ENCODE results near the gene N4BP2L2.
"Not testable (repeated sequence)": the region's sequence is repeated elsewhere in the genome, so short reads cannot be mapped to it uniquely, and the experiment has no call there.

The N4BP2L2 gene

GRCh38 chr13:32538621-32539246 lies at the start of gene N4BP2L2:
TSS of gene N4BP2L2 (minus strand) at chr13:32538795. CDS start at chr13:32537027, 1,768 bp downstream.
- peak; percentile 80 to 86 for DNase-seq (ENCODE audit: low read depth in 2 of 2)

DNA sequence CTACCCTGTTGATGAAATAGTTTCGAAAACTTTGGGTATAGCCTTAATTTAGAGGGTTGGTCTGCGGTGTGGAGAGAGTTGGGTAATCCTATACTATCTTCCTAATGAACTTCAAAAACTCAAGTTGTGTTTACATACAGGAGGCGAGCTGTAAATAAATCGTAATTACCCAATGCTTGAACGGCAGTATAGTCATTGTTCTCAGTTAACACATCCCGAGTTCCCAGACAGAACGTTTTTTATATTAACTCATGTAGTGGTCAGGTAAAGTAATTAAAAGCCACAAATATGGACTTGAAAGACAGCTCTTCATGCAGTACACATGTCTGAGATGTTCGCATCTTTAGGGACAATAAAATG lies 49.2 kb upstream of the N4BP2L2 start:
- DNase-seq (ENCODE audit: low read depth in 2 of 2): no peak

GRCh38 chr13:32587011-32587810 lies 48.6 kb upstream of the N4BP2L2 start:
- peak; percentile 50 for DNase-seq (ENCODE audit: low read depth in 2 of 2)

GRCh38 chr13:32586080-32586900 lies 47.7 kb upstream of the N4BP2L2 start, which contains the start of gene PDS5B:
TSS of gene PDS5B (plus strand) at chr13:32586452. CDS start at chr13:32648773, 62,321 bp downstream.
- peak; percentile 89 to 90 for DNase-seq (ENCODE audit: low read depth in 2 of 2)

DNA sequence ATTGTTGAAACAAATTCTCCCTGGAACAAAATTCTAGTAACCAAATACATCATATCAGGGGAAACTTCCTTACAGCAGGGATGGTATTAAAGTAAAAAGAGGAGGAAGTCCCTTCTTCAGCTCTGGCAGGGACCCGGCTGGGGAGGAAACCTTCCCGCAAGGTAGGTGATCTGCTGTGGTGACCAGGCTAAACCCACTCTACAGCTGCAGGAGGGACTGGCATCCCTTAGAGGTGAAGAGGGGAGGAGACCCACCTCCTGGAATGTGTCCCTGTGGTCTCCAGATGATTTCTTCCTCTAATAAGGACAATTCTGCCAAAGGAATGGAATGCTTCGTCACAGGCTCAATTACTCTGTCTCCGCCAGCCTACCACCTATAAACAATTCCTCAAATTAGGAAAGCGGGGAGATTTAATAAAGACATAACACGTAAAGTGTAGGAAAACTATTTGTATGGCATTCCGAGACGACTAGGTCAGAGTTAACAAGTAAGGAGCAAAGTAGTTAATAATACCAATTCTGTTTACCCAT lies 47.0 kb upstream of the N4BP2L2 start:
- DNase-seq (ENCODE audit: low read depth in 2 of 2): no peak

- no peak for DNase-seq (ENCODE audit: low read depth in 2 of 2)
These were observed 44.4 kb upstream of the N4BP2L2 start for GRCh38 chr13:32582991-32583390.

DNA sequence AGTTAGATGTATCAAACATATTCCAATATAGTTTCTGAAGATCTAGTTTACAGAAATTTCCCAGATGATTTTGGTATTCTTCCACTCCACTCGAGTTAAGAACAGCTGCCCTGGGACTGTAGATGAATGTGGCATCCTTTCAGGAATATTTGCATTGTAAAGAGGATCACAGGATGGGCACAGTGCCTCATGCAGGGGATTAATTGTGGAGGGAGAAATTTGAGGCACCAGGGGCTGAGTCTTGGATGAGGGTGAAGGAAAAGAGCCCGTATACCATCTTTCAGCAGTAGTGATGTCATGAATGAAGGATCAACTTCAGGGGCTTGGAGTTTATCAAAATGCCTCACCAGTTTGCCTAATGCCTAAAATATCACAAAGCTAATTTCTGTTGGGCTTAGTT lies 43.7 kb upstream of the N4BP2L2 start:
- no peak for DNase-seq (ENCODE audit: low read depth in 2 of 2)

GRCh38 chr13:32581177-32581786 lies 42.7 kb upstream of the N4BP2L2 start:
- no peak for DNase-seq (ENCODE audit: low read depth in 2 of 2)

DNA sequence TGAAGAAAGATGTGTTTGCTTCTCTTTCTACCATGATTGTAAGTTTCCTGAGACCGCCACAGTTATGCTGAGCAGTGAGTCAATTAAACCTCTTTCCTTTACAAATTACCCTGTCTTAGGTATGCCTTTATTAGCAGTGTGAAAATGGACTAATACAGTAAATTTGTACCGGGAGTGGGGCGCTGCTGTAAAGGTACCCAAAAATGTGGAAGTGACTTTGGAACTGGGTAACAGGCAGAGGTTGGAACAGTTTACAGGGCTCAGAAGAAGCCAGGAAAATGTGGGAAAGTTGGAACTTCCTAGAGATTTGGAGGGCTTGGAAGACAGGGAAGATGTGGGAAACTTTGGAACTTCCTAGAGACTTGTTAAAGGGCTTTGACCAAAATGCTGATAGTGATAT lies 38.4 kb upstream of the N4BP2L2 start:
- no peak for DNase-seq (ENCODE audit: low read depth in 2 of 2)

- not testable (repeated sequence) for DNase-seq (ENCODE audit: low read depth in 2 of 2)
These were observed 37.1 kb upstream of the N4BP2L2 start for GRCh38 chr13:32575687-32576086.

- DNase-seq (ENCODE audit: low read depth in 2 of 2): not testable (repeated sequence)
These were observed 22.2 kb upstream of the N4BP2L2 start for GRCh38 chr13:32560842-32561241.

DNA sequence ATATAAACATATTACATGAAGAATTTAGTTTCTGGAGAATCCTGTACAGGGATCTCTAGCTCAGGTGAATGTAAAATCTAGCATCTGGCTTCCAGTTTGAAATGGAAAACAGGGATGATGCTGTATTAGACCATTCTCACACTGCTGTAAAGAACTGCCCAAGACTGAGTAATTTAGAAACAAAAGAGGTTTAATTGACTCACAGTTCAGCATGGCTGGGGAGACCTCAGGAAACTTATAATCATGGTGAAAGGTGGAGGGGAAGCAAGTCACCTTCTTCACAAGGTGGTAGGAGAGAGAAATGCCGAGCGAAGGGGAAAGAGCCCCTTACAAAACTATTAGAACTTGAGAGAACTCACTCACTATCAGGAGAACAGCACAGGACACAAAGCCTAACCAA lies 17.0 kb upstream of the N4BP2L2 start:
- DNase-seq (ENCODE audit: low read depth in 2 of 2): no peak

DNA sequence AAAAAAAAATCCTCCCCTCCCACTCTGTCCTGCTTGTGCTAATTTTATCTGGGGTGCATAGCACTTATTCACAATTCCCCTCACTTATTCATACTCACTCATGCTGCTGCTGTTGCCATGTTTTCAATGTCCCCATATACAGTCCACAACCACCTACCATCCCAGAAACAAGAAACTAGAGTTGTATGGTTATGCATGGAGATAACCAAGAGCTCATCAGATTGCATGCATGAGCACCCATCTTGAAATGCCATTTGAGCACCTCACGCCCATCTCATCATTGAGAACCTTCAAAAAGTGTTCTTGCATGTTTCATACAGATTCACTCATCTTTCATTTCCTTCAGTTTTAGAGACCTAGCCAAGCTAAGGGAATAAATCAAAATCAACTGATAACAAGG lies 15.1 kb upstream of the N4BP2L2 start:
- DNase-seq (ENCODE audit: low read depth in 2 of 2): no peak

DNA sequence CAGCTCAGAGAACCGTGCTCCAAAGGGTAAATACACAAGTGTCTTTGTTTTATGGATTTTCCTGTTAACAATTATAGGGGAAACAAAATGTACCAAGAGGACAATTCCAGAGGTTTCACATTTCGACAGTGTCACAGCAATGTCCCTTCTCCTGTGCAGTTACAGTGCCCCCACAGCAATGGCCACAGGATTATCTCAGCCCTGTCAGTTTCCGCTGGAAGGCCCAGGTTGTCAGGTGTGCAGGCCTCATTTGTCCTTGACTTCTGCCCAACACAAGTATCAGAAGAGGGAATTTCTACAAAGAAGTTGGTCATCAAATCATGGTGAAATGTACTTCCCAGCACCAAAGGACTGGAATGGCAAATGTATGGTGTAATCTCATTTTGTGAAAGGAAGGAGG lies 11.2 kb upstream of the N4BP2L2 start:
- DNase-seq (ENCODE audit: low read depth in 2 of 2): no peak

- no peak for DNase-seq (ENCODE audit: low read depth in 2 of 2)
These were observed 10.2 kb upstream of the N4BP2L2 start for GRCh38 chr13:32548837-32549236.

DNA sequence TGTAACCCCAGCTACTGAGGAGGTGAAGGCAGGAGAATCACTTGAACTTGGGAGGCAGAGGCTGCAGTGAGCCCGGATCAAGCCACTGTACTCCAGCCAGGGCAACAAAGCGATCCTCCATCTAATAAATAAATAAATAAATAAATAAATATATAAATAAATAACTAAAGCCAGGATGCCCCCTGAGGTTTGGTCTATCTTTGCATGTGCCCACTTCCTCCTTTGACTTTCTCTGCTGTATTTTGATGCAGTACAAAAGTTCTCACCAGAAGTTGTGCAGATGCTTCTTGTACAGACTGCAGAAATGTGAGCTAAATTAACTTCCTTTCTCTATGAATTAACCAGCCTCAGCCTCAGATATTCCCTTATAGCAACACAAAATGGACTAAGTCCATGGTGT lies 6.5 kb upstream of the N4BP2L2 start:
- no peak for DNase-seq (ENCODE audit: low read depth in 2 of 2)

DNA sequence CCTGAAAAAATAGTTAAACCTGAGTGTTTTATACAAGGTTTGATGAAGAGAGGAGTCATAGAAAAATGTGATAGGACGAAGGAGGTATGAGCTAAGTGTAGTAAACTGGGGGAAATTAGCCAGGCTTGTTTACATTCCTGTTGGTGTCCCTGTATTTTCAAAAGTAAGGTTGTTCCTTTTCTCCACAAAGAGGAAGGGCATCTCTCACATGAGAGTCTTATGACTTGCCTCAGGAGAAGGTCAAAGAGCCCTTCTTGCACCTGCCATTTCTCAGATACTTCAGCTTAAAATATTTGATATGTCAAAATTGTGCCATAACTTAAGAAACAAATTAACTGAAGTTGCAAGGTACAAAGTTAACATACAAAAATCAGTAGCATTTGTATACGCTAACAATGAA lies 3.6 kb upstream of the N4BP2L2 start:
- DNase-seq (ENCODE audit: low read depth in 2 of 2): no peak

GRCh38 chr13:32538143-32538620 lies 413 bp downstream of the N4BP2L2 start:
- DNase-seq (ENCODE audit: low read depth in 2 of 2): peak in 1 of 2 donors; percentile 39

DNA sequence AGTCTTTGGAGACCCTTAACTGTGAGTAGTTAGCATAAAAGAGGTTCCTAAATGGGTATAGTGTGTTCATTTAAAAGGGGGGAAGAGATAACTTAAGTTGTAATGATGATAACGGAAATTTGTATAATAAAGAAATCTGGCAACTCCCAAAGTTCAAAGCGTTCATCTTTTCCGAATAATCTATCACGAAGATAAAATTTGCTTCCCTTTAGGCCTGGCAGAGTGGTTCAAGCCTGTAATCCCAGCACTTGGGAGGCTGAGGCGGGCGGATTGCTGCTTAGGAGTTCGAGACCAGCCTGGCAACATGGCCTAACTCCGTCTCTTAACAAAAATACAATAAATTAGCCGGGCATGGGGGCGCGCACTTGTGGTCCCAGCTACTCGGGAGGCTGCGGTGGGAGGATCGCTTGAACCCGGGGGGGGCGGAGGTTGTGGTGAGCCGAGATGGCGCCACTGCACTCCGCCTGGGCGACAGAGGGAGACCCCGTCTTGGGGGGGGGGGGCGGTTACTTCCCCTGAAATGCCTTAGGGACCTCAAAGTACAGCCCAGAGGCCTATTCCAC lies 934 bp downstream of the N4BP2L2 start:
- DNase-seq (ENCODE audit: low read depth in 2 of 2): peak; percentile 23 to 33

DNA sequence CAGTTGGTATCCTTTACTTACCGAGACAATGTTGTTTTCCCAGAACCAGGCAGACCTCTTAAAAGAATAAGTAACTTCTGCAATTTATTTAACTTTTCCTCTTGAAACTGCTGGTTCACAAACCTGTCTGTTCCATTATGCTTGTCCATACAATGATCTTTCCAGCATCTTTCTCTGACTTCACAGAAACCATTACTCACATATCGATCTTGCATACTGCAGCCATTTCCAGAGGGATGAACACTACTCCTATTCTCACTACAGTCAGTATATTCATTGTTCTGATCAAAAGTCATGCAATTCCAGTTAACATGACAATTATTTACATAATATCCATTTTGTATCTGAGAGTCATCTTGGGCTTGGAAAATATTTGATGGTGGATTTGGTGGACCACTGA lies 2.8 kb downstream of the N4BP2L2 start:
- DNase-seq (ENCODE audit: low read depth in 2 of 2): no peak

DNA sequence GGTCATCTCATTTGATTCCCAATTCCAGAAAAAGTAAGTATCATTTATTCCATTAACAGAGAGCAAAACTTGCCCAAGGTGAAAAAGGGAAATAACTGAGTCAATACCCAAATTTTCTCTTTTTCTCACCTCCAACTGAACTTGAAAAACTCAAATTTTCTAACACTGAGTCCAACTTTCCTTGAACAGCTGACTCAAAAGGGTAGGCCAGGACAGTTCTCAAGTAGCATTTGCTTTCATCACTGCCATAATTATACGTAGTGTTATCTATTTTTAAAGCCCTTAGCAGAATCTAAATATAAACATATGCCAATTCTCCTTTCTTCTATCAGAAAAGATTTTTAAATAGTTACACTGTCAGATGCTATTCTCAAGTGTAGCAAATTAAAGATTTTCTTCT lies 3.5 kb downstream of the N4BP2L2 start:
- no peak for DNase-seq (ENCODE audit: low read depth in 2 of 2)
